Activated CD8-positive, alpha-beta memory T cell treated with anti-CD3 and anti-CD28 coated beads, Interleukin-2, amount 50 U/mL, for 1 hour (primary cell): ENCODE measurements around the gene MESP1.

ENCODE experiments used
- DNase-seq: peaks from one replicate; pipeline ENCODE4 v3.0.0-alpha.2; 2020; ENCODE audit errors: extremely low read depth

MESP1 gene

GRCh38 chr15:89758981-89759380, 7.9 kb upstream of the MESP1 start:
- no peak for DNase-seq

- DNase-seq: no peak
Measured at GRCh38 chr15:89758283-89758682, 7.2 kb upstream of the MESP1 start.

GRCh38 chr15:89756897-89757296, 5.8 kb upstream of the MESP1 start:
- DNase-seq: no peak

- no peak for DNase-seq
Measured at GRCh38 chr15:89755701-89756100, 4.7 kb upstream of the MESP1 start.

GRCh38 chr15:89754361-89755154, 3.5 kb upstream of the MESP1 start:
- DNase-seq: no peak

- no peak for DNase-seq
Measured at GRCh38 chr15:89753855-89754254, 2.8 kb upstream of the MESP1 start.

GRCh38 chr15:89751748-89752147, 699 bp upstream of the MESP1 start:
- DNase-seq: no peak

- DNase-seq: no peak
Measured at GRCh38 chr15:89749951-89750559, 994 bp downstream of the MESP1 start.

- no peak for DNase-seq
Measured at GRCh38 chr15:89749526-89749925, 1.5 kb downstream of the MESP1 start.

- DNase-seq: no peak
Measured at GRCh38 chr15:89749054-89749453, 2.0 kb downstream of the MESP1 start.

GRCh38 chr15:89747708-89748682, 3.1 kb downstream of the MESP1 start:
- no peak for DNase-seq

- DNase-seq: no peak
Measured at GRCh38 chr15:89746386-89746780, 4.7 kb downstream of the MESP1 start.

- DNase-seq: no peak
Measured at GRCh38 chr15:89745768-89746167, 5.3 kb downstream of the MESP1 start.

GRCh38 chr15:89745131-89745530, 5.9 kb downstream of the MESP1 start:
- no peak for DNase-seq

GRCh38 chr15:89743594-89743993, 7.5 kb downstream of the MESP1 start:
- no peak for DNase-seq

- no peak for DNase-seq
Measured at GRCh38 chr15:89743011-89743410, 8.0 kb downstream of the MESP1 start.

GRCh38 chr15:89740137-89740536, 10.9 kb downstream of the MESP1 start:
- DNase-seq: peak; percentile 25

- DNase-seq: no peak
Measured at GRCh38 chr15:89735773-89736172, 15.3 kb downstream of the MESP1 start.

GRCh38 chr15:89732451-89733172, 18.4 kb downstream of the MESP1 start:
- no peak for DNase-seq

GRCh38 chr15:89731275-89731674, 19.8 kb downstream of the MESP1 start:
- no peak for DNase-seq

GRCh38 chr15:89728254-89728653, 22.8 kb downstream of the MESP1 start:
- no peak for DNase-seq

GRCh38 chr15:89725064-89725463, 26.0 kb downstream of the MESP1 start:
- DNase-seq: no peak
